Suppressor macrophage (primary cell): ENCODE measurements around the gene ASCC1.
A peak's percentile ranks its signal among the peaks of the same experiment; 100 is the strongest.

ENCODE experiments used
- DNase-seq, 4 experiments: peaks; one replicate each; pipeline ENCODE4 v3.0.0-alpha.2; 2020 to 2022

The ASCC1 gene

DNA sequence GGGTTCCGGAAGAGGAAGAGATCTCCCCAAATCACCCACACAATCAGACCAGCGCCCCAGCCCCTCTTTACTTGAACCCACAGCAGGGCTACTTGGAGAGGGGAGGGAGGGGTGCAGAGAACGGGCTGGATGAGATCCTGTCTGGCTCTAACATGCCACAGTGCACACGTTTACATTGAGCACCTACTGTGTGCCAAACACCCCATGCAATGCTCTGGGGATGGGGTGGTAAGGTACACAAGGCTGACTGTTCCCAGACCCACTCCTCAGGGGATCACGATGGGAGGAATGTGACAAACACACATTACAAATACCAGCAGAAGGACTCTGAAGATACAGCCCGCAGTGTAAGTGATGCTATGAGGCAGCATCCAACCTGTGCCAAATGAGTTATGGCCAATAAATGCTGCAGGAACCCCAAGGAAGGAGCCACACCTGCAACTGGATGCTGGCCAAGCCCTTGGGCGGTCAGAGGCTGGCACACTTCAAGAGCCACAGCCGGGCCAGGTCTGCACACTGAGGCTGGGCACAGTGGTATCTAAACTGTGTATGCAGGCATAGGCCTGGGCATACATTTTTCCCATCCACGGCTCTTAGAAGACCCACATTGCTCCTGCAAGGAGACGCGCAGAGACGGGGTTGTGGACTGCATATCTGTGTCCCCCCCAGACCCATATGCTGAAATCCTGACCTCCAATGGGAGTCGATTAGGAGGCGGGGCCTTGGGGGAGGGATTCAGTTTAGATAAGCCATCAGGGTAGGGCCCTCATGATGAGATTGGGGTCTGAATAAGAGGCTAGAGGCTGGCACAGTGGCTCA, 134.1 kb downstream of the ASCC1 start:
- DNase-seq = no peak

GRCh38 chr10:72081210-72081609, 134.9 kb downstream of the ASCC1 start:
- DNase-seq = no peak

GRCh38 chr10:72080042-72080975, 135.8 kb downstream of the ASCC1 start:
- no peak for DNase-seq

DNA sequence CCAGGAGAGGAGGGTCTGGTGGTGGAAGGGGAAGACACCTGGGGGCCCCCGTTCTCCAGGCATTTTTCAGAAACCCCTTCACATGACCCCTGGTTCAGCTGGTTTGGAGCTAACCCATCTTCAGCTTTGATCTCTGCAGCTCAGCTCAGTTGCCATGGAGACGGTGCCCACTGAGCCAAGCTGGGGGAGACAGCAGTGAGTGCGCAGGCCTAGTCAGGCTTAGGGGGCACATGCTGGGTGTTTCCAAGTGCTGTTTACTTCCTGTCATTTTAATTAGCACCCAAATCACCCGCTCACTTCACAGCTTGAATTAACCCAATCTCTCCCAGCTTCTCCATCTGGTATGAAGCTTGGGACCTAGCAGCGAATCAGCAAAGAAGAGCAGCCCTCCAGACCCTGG, 136.7 kb downstream of the ASCC1 start:
- DNase-seq = no peak

GRCh38 chr10:72077275-72077990, 138.6 kb downstream of the ASCC1 start:
- DNase-seq = no peak

DNA sequence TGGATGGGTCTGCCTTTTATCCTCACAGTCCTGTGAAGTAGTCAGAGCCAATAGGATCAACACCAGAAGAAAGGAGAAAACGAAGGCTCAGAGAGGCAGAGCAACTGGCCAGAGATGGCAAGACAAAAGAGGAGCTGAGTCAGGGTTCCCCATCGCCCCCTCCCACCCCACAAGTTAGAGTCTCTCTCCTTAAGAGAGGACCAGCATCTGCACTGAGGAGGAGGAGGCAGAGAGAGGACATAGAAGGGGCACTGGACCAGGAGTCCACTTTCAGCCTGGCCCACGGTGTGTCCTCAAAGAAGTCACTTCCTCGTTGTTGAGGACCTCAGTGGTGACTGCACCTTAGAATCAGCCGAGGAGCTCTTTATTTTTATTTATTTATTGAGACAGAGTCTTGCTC, 139.3 kb downstream of the ASCC1 start:
- DNase-seq = no peak

DNA sequence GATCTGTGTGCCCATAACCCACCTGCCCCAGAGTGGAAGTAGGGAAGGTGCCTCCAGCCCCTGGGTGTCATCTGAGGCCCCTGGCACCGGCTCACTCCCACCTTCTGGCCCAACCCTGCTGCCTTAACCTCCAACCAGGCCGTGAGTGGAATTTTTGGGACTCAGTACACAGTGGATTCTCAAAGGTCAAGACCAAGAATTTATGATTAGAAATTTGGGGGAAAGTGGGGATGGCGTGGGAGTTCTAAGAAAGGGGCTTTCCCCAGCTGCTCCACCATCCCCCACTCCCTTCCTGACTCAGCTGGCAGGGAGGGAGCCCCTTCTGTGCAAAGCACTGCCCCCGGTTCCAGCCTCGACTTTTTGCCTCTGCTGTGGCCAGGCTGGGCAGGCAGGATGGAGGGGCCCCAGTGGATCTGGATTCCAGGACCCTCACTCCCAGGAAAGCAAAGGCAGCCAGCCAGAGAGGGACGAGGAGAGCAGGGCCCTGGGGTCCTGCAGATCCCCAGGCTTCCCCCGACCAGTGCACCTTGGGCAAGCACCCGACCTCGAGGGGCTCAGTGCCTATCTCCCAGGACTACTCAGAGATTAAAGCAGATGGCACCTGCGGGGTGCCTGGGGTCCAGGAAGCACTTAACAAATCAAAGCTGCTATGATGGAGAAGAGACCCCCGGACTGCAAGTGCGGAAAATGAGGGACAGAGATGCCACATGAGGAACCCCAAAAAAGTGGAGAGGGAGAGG, 140.5 kb downstream of the ASCC1 start:
- no peak for DNase-seq

DNA sequence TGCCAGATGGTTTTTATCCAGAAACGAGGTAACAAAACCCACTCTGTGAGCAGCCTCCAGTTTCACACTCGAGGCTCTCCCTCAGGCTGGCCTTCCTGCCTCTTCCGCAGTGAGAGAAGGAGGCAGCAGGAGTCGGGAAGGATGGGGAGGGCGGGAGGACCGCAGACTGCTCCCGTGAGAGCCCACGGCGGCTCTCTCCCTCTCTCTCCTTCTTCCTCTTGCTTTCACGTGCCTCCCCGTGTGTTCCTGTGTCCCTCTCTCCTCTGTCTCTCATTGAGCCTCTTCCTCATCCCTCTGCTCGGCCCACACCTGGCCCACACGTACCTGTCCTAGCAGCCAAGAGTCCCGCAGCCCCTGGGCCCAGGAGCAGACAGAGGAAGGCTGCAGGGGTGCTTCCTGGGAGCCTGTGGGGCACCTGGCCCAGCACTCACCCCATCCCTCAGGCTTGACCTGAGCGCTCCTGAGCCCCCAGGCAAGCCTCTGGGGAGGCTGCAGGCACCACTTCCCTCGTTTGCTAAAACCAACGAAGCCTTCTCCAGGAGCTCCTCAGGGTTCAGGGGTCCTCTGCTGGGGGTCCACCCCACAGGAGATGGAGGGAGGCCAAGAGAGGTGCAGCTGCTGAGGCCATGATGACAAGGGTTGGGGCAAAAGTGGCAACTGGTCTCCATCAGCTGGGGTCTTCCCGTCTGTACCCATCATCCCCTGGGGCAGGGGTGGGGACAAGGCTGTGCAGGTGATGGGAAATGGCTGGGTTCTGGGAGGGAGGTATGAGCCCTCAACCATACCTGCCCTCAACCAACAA, 141.3 kb downstream of the ASCC1 start:
- no peak for DNase-seq

- no peak for DNase-seq
Observed at GRCh38 chr10:72073708-72074573, 142.1 kb downstream of the ASCC1 start.

- DNase-seq = no peak
Observed at GRCh38 chr10:72072639-72073038, 143.4 kb downstream of the ASCC1 start.

GRCh38 chr10:72072046-72072445, 144.0 kb downstream of the ASCC1 start:
- no peak for DNase-seq

GRCh38 chr10:72069751-72070526, 146.1 kb downstream of the ASCC1 start:
- peak in 1 of 4 experiments; percentile 34 for DNase-seq

DNA sequence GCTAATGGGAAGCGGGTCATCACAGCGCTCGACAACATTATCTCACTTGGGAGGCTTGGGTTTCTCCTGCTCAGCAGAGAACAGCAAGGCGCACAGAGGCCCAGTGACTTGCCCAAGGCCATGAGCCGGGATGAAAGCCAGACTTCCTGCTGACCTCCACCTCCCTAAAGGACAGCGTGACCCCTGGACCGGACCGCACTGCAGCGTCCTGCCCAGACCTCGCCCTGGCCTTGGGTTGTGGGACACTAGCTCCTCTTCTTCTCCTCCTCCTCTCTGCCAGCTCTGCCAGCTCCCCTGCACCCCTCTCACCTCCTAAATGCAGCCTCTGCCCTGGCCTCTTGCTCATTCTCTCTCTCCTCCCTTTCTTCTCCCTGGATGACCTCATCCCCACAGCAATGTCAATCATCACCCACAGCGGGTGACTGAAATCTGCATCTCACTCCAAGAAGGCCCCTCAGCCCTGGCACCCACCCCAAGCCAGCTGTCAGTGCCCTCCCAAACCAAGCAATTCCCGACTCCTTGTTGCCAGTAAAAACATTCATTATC, 147.1 kb downstream of the ASCC1 start:
- no peak for DNase-seq

DNA sequence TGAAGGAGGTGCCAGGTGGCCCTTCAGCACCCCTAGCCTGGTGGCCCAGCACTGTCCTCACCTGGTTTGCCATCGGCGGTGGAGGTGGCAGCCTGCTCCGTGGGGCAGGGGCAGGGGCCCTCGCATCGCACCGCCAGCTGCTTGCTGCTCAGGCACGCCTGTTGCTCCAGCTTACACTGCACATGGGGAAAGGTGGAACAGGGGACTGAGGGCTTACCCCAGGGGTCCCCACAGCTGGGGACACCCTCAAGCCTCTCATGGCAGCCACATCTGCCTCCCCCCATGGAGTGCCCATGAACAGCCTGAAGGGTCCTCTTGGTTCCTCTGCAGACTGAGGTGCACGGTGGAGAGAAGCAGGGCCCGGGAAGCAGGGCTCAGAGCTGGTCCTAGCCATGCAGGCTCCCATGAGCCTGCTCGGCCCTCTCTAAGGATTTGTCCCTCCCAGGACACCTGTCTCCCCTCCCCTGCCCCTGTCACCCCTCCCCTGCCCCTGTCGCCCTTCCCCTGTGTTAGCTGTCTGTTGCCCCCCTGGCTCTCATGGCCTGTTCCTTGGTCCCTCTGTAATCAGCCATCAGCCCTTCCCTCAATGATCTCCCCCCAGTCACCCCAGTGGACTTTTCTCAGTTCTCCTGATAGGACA, 147.8 kb downstream of the ASCC1 start:
- no peak for DNase-seq

DNA sequence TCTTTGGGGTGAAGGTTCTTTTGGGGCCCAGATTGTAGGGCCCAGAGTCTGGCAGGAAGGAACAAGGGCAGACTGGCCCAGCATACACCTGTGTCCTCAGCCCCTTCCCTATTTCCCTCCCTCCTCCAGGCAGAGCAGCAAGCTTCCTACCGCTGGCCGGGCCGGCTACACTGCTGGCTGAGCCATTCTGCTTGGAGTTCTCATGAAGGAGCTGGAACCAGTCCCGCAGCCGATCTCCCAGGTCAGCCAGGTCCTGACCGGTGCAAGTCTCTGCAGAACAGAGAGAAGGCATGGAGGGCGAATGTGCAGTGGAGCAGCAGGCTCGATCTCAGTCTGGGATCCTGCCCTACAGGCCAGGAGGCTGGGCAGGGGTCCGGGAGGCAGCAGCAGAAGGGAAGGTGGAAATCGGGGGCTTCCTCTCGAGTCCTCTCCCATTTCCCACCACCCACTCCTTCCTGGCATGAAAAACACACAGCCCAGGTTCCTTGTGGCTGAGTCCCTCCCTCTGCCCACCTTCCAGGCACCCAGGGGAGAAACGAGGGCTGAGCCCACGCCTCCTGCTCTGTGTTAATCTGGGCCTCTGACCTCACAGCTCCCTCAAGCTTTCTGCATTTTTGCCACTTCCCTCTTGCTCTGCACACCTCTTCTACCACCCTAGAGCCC, 148.5 kb downstream of the ASCC1 start:
- peak in 1 of 4 experiments; percentile 23 for DNase-seq

DNA sequence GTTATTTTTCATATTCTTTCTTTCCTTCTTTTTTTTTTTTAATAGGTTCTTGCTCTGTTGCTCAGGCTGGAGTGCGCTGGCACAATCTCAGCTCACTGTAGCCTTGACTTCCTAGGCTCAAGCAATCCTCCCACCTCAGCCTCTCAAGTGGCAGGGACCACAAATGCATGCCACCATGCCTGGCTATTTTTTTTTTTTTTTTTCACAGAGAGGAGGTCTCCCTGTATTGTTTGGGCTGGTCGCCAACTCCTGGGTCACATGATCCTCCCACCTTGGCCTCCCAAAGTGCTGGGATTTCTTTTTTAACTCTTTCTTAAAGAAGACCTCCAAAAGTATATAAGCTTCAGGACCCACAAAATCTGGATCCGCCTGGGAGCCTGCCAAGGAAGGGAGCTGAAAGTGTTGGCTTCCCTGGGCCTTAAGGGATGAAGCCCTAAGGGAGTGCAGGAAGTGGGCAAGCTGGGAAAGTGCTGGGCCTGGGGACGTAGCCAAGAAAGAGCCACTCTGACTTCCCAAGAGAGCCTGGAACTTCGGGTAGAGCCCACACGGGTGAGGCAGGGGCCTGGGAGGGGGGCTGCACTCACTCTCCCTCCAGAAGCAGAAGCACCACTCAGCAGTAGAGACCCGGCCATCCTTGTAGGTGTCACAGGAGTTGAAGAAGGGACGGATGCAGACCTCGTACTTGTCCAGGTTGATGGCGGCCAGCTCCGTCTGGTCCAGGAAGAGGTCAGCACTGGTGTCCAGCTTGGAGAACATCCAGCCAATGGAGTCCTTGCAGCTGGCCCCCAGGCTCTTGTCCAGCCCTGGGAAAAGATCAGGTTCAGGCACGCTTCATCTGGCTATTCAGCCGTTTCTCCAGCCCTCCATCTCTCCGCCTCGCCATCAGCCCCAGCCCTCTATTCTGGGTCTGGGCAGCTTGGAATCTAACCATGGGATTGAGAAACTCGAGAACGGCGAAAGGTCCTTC, 149.5 kb downstream of the ASCC1 start:
- no peak for DNase-seq
